B cell (primary cell): Measurements from ENCODE around the gene CENPM. TPM values are rescaled to one million over a fixed set of nuclear protein-coding genes. Genes with fewer than 3 reads are reported as not detected.

Source experiments
- ATAC-seq: fragments of 200-7000 bp; cut with Tn5 transposase; one replicate; pipeline ENCODE4 v1.10.0; 2021; ENCODE audit warnings: low read depth, mild to moderate bottlenecking, moderate number of reproducible peaks, moderate library complexity
- CTCF ChIA-PET: fragments of 350-600 bp; sonication (Branson Sonifier 250); formaldehyde crosslinking; loops from one replicate; lab custom pipeline; 2021; ENCODE audit warnings: antibody characterized with exemption, inconsistent platforms; lab: Charles Lee
- POLR2A ChIA-PET: fragments of 350-600 bp; sonication (Branson Sonifier 250); formaldehyde crosslinking; loops from one replicate; lab custom pipeline; 2021; ENCODE audit warnings: antibody characterized with exemption; lab: Charles Lee
- DNase-seq: peaks from one replicate; pipeline ENCODE4 v3.0.0; 2013
- H2AFZ ChIP-seq: 2 replicates; pipeline ENCODE4 v1.6.1; 2012; ENCODE audit warnings: mild to moderate bottlenecking, low read depth, low read length; ENCODE audit not compliant: insufficient read depth, poor library complexity, severe bottlenecking
- H3K27ac ChIP-seq, 2 donors: 1 replicate in 1 of 2; 2 replicates in 1 of 2; pipeline ENCODE4 v1.5.1; 2012 to 2013; ENCODE audit warnings: low read length in 2 of 2, mild to moderate bottlenecking in 2 of 2, moderate library complexity in 1 of 2
- H3K27me3 ChIP-seq, 4 experiments: fragments of 200-600 bp in 1 of 4; sonication (generic) in 1 of 4; replicated peaks in 1 of 4; 1 replicate in 2 of 4; 2 replicates in 2 of 4; pipeline versions ENCODE4 v1.6.1 to v1.7.0; 2013 to 2016; ENCODE audit warnings: low read length in 3 of 4, mild to moderate bottlenecking in 2 of 4, mixed read lengths in 1 of 4, moderate library complexity in 1 of 4; ENCODE audit not compliant: insufficient read depth in 4 of 4, control insufficient read depth in 3 of 4; ENCODE audit errors: control extremely low read depth in 1 of 4
- H3K36me3 ChIP-seq, 2 experiments: replicated peaks in 1 of 2; 1 replicate in 1 of 2; 2 replicates in 1 of 2; pipeline versions ENCODE4 v1.6.1 to v1.7.1; 2013; ENCODE audit warnings: low read length in 1 of 2; ENCODE audit not compliant: insufficient read depth in 2 of 2, control insufficient read depth in 1 of 2; ENCODE audit errors: control extremely low read depth in 1 of 2, extremely low read depth in 1 of 2
- H3K4me1 ChIP-seq, 2 donors: fragments of 200-600 bp in 1 of 2; sonication (generic) in 1 of 2; 1 replicate in 1 of 2; 2 replicates in 1 of 2; pipeline versions ENCODE4 v1.5.1 to v1.6.1; 2013 to 2017; ENCODE audit warnings: low read length in 2 of 2; ENCODE audit not compliant: control insufficient read depth in 2 of 2, insufficient read depth in 2 of 2
- H3K4me2 ChIP-seq: replicated peaks from 2 replicates; pipeline ENCODE3; 2012; ENCODE audit warnings: mild to moderate bottlenecking, low read depth, low read length; ENCODE audit not compliant: poor library complexity, severe bottlenecking
- H3K4me3 ChIP-seq, 5 experiments: fragments of 200-600 bp in 1 of 5; sonication (generic) in 1 of 5; 1 replicate in 3 of 5; 2 replicates in 2 of 5; pipeline versions ENCODE4 v1.5.1 to v1.7.0; 2011 to 2016; ENCODE audit warnings: low read length in 4 of 5, mild to moderate bottlenecking in 4 of 5, low read depth in 2 of 5, control low read depth in 1 of 5, moderate library complexity in 1 of 5; ENCODE audit not compliant: insufficient read depth in 1 of 5; ENCODE audit errors: control extremely low read depth in 1 of 5, extremely low read depth in 1 of 5
- H3K79me2 ChIP-seq: fragments of 200-600 bp; sonication (generic); one replicate; pipeline ENCODE4 v1.6.0; 2016; ENCODE audit warnings: low read length; ENCODE audit not compliant: control insufficient read depth, insufficient read depth
- H3K9ac ChIP-seq: fragments of 200-600 bp; sonication (generic); 2 replicates; pipeline ENCODE4 v1.6.1; 2017; ENCODE audit warnings: mild to moderate bottlenecking, low read length, moderate library complexity
- H3K9me3 ChIP-seq, 3 donors: one replicate each; pipeline versions ENCODE4 v1.6.1 to v1.7.1; 2013; ENCODE audit warnings: low read length in 2 of 3; ENCODE audit not compliant: control insufficient read depth in 2 of 3, insufficient read depth in 1 of 3; ENCODE audit errors: control extremely low read depth in 1 of 3
- H4K20me1 ChIP-seq: 2 replicates; pipeline ENCODE4 v1.6.0; 2012; ENCODE audit warnings: mild to moderate bottlenecking, low read length; ENCODE audit not compliant: insufficient read depth, control insufficient read depth, poor library complexity, severe bottlenecking
- H3K27ac Mint-ChIP-seq: one replicate; pipeline ENCODE4 v1.8.0; 2021; ENCODE audit warnings: mixed read lengths
- H3K27me3 Mint-ChIP-seq: one replicate; pipeline ENCODE4 v1.8.0; 2021; ENCODE audit warnings: mixed read lengths
- H3K4me1 Mint-ChIP-seq: one replicate; pipeline ENCODE4 v1.8.0; 2021; ENCODE audit warnings: mixed read lengths
- H3K4me3 Mint-ChIP-seq: one replicate; pipeline ENCODE4 v1.8.0; 2021; ENCODE audit warnings: mixed read lengths
- H3K9me3 Mint-ChIP-seq: one replicate; pipeline ENCODE4 v1.8.0; 2022; ENCODE audit warnings: mixed read lengths; ENCODE audit not compliant: insufficient read depth
- EZH2 ChIP-seq: IDR thresholded peaks from 2 replicates; pipeline ENCODE4 v1.6.1; 2012; ENCODE audit warnings: borderline replicate concordance, low read depth, mild to moderate bottlenecking, moderate library complexity, low read length; ENCODE audit not compliant: insufficient read depth, poor library complexity, severe bottlenecking
- WGBS: methylation state at CpG from one replicate; pipeline ENCODE4 v1.1.5; 2013; ENCODE audit warnings: missing lambda C conversion rate; ENCODE audit not compliant: insufficient coverage; 5-methylcytosine and 5-hydroxymethylcytosine counted together
- intact Hi-C: fragments of 100-400 bp; cut with micrococcal nuclease; formaldehyde crosslinking; loops from one replicate; pipeline ENCODE4 v1.10.0; 2022
- polyA plus RNA-seq: library from polyadenylated mRNA; depleted of rRNA; stranded (reverse); fragments of >200 nt; gene quantifications from 2 replicates; pipeline ENCODE4 v1.2.3, GENCODE V29; 2012
- total RNA-seq, 2 donors: library from RNA; stranded (reverse); fragments of 120-200 nt in 1 of 2; gene quantifications; 1 replicate in 1 of 2; 2 replicates in 1 of 2; pipeline versions ENCODE4 v1.2.3 to v1.2.4, GENCODE V29; 2013 to 2022
- TF ChIP-seq, protein P1 (sequence below): fragments of 200-600 bp; IDR thresholded peaks from one replicate; pipeline ENCODE4 v1.8.0; 2022; ENCODE audit warnings: antibody characterized with exemption, mild to moderate bottlenecking

The CENPM gene
- total and polyA plus RNA-seq, 2 donors (not counting 1 experiment from before 2014, with no cell fraction given) = 30.7 to 43.8 TPM

DNA sequence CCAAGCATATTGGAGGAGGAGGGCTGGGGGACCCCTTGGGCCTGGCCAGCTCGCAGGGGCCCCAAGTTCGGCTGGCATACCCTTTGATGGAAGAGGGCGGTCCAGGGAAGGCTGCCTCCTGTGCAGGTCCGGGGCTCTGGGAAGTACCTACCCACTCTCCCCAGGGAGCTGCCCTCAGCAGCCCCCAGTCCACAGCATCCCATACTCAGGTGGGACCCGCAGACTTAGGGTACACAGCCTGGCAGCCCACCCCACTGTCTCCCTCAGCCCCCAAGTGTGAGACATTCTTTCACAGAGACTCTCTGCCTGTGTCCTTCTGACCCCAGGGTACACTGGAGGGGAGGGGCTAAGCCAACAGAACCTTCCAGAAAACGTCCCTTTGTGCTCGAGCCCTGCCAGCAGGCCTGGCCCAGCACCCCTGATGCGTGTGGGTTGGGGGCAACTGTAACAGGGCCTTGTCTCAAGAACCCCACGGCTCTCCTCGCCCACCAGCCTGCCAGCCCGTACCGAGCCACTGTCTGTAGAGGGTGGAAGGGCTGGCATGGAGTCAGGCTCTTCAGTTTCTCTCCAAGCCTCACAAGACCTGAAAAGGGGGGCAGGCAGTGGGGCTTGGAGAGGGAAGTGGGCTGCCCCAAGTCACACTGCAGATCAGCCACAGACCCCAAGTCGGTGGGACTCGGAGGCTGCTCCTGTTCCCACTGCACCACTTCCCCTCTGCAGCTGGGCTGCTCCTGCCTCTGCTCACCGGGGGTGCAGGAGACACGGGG, 13.4 kb downstream of the CENPM start:
- Histone ChIP-seq H3K9ac (no peak overlapping the region), H2AFZ (no peak overlapping the region), H4K20me1 (no peaks in the 10 kb centered on the region), H3K27ac (peak overlapping the region; percentile 99), H3K4me3 (peak overlapping the region in 1 of 5 experiments; percentile 16), H3K4me1 (peaks cover 94 to 100% of the 10 kb centered on the region in 2 donors), H3K27me3 (no peaks in the 10 kb centered on the region), H3K9me3 (no peaks in the 10 kb centered on the region), H3K4me2 (peak overlapping the region; percentile 61), H3K36me3 (peaks cover 0 to 2% of the 10 kb centered on the region in 2 experiments), H3K79me2 (peaks cover 25% of the 10 kb centered on the region)
- intact Hi-C loops = no loop called here
- WGBS = 42% methylated on average over 12 of the region's 16 CpGs
- Mint-ChIP-seq H3K9me3 (no peaks in the 10 kb centered on the region), H3K27me3 (no peaks in the 10 kb centered on the region), H3K4me1 (peaks cover 78% of the 10 kb centered on the region), H3K4me3 (peak overlapping the region; percentile 56), H3K27ac (peak overlapping the region; percentile 99)
- ATAC-seq (no peak), DNase-seq (peak; percentile 81)
- ChIA-PET POLR2A (interaction anchor here (14.7 kb wide), 1 partner anchor 11 kb away, joined by 960 read pairs; the partner anchor contains the start of genes SHISA8 and TNFRSF13C), CTCF (interaction anchor here (1.0 to 17.9 kb wide), 4 partner anchors 4 to 237 kb away, joined by 3 to 499 read pairs (median 252); partner anchors contain the start of gene TNFRSF13C)
- TF ChIP-seq, protein P1, sequence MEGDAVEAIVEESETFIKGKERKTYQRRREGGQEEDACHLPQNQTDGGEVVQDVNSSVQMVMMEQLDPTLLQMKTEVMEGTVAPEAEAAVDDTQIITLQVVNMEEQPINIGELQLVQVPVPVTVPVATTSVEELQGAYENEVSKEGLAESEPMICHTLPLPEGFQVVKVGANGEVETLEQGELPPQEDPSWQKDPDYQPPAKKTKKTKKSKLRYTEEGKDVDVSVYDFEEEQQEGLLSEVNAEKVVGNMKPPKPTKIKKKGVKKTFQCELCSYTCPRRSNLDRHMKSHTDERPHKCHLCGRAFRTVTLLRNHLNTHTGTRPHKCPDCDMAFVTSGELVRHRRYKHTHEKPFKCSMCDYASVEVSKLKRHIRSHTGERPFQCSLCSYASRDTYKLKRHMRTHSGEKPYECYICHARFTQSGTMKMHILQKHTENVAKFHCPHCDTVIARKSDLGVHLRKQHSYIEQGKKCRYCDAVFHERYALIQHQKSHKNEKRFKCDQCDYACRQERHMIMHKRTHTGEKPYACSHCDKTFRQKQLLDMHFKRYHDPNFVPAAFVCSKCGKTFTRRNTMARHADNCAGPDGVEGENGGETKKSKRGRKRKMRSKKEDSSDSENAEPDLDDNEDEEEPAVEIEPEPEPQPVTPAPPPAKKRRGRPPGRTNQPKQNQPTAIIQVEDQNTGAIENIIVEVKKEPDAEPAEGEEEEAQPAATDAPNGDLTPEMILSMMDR = no peak

DNA sequence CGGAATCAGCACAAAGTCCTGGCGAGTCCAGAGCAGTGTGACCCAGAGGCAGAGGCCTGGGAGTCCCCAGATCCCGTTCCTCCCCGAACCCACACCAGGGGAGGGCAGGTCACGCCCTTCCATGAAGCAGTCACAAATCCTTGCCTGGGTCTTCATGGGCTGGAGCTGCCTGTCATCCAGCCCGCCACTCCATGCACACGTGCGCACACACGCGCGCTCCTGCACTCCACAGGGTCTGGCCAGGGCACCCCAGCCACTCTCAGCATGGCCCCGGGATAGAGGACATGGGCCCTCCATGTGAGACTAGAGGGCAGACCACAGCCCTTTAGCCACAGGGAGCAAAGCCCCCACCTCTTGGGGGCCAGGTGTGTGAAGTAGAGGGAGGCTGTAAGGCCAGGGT, 14.6 kb downstream of the CENPM start:
- intact Hi-C loops = no loop called here
- CTCF ChIA-PET = interaction anchor here (1.2 to 17.9 kb wide), 2 partner anchors 5 to 107 kb away, joined by 3 to 499 read pairs; no protein-coding TSS in a partner anchor
- H3K4me1 ChIP-seq = peaks cover 95 to 100% of the 10 kb centered on the region in 2 donors

More for the DNA sequence above, 14.6 kb downstream of the CENPM start:
- H3K4me3 Mint-ChIP-seq = peak overlapping the region; percentile 70
- Histone ChIP-seq H3K27ac (peak overlapping the region; percentile 99), H3K4me3 (no peak overlapping the region), H3K27me3 (no peaks in the 10 kb centered on the region), H3K4me2 (peak overlapping the region; percentile 61), H3K36me3 (no peaks in the 10 kb centered on the region), H3K9me3 (no peaks in the 10 kb centered on the region), H4K20me1 (no peaks in the 10 kb centered on the region), H3K9ac (no peak overlapping the region), H2AFZ (no peak overlapping the region), H3K79me2 (peaks cover 17% of the 10 kb centered on the region)
- DNase-seq (no peak), ATAC-seq (no peak)
- POLR2A ChIA-PET = interaction anchor here (0.6 to 14.7 kb wide), 3 partner anchors 8 to 24 kb away, joined by 3 to 960 read pairs (median 4); partner anchors contain the start of genes SHISA8 and TNFRSF13C
- peaks cover 84% of the 10 kb centered on the region for H3K4me1 Mint-ChIP-seq
- WGBS = 96% methylated on average over 11 of the region's 12 CpGs
- no peaks in the 10 kb centered on the region for H3K9me3 Mint-ChIP-seq
- no peak for TF ChIP-seq EZH2
- TF ChIP-seq, protein P1 = no peak
- H3K27me3 Mint-ChIP-seq = no peaks in the 10 kb centered on the region
- H3K27ac Mint-ChIP-seq = peak overlapping the region; percentile 99
